Omental fat pad (tissue), 4 donors: ENCODE data around the gene TRAF3IP1. TPM values are rescaled to one million over a fixed set of nuclear protein-coding genes. Genes with fewer than 3 reads are reported as not detected.

Experiments used
- ATAC-seq: fragments of 150-250 bp; one replicate; pipeline ENCODE4 v1.9.1; 2016; ENCODE audit warnings: mild to moderate bottlenecking, moderate library complexity; ENCODE audit not compliant: low FRiP score
- DNase-seq: peaks from one replicate; pipeline ENCODE4 v3.0.0-alpha.2; 2019; ENCODE audit warnings: low spot score
- total RNA-seq, 4 donors: library from RNA; depleted of rRNA; stranded (reverse); fragments of >200 nt; gene quantifications; one replicate each; pipeline ENCODE4 v1.1.0, GENCODE V29; 2016
- TF ChIP-seq, protein P1 (sequence below), 3 donors: fragments of 450-650 bp; IDR thresholded peaks; one replicate each; pipeline ENCODE4 v1.5.1; 2016 to 2017; ENCODE audit warnings: antibody characterized with exemption in 3 of 3, mild to moderate bottlenecking in 3 of 3, moderate library complexity in 2 of 3

The TRAF3IP1 gene
- total RNA-seq, 4 donors from 2014 or later = 8.4 to 15.9 (median 12.5) TPM

DNA sequence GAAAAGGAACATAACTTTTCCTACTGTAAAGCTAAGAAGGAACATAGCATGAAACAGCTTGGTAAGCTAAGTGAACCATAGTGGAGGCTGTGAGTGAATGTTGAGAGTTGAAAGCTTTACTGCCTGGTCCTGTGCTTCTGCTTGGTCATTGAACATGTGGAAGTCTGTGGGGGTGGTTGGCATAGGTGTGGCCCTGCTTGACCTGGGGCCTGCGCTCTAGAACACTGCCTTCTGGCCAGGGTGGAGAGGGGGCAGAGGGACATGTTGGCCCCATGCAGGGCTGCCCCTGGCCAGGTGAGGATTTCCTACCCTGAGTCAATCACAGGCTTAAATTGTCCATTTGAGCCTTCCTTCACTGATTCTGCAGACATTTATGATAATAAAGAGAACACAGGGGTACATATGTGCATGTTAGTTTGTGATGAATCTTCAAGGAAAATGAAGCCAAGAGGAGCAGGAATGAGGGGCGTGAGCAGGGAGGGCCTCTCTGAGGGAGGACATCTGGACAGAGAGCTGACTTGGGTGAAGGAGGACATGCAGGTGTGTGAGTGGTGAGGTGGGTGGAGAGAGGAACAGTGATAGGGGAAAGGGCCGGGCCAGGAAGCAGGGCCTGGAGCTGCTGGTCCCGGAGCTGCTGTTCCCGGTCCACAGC is 16.6 kb downstream of the TRAF3IP1 start:
- ATAC-seq (no peak), DNase-seq (no peak)
- TF ChIP-seq, protein P1, sequence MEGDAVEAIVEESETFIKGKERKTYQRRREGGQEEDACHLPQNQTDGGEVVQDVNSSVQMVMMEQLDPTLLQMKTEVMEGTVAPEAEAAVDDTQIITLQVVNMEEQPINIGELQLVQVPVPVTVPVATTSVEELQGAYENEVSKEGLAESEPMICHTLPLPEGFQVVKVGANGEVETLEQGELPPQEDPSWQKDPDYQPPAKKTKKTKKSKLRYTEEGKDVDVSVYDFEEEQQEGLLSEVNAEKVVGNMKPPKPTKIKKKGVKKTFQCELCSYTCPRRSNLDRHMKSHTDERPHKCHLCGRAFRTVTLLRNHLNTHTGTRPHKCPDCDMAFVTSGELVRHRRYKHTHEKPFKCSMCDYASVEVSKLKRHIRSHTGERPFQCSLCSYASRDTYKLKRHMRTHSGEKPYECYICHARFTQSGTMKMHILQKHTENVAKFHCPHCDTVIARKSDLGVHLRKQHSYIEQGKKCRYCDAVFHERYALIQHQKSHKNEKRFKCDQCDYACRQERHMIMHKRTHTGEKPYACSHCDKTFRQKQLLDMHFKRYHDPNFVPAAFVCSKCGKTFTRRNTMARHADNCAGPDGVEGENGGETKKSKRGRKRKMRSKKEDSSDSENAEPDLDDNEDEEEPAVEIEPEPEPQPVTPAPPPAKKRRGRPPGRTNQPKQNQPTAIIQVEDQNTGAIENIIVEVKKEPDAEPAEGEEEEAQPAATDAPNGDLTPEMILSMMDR (IDR thresholded peaks at IDR 0.05) = no peak

DNA sequence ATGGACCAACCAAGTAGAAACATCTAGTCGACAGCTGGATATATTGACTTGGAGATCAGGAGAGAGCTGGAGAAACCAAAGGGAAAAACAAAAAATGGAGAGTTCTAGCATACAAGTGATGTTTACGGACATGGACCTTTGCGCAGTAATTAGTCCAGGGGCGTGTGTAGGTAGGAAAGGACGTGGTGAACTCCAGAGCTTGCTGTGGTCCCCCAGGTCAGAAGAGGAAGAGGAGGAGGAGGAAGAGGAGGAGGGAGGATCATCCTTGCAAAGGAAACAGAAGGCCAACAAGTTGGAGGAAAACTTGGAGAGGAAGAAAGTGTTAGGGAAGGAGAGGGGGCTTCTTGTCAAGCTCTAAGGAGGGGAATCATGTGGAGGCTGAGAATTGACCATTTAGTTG is 17.5 kb downstream of the TRAF3IP1 start:
- DNase-seq (no peak), ATAC-seq (no peak)
- TF ChIP-seq, protein P1 (IDR thresholded peaks at IDR 0.05) = no peak

DNA sequence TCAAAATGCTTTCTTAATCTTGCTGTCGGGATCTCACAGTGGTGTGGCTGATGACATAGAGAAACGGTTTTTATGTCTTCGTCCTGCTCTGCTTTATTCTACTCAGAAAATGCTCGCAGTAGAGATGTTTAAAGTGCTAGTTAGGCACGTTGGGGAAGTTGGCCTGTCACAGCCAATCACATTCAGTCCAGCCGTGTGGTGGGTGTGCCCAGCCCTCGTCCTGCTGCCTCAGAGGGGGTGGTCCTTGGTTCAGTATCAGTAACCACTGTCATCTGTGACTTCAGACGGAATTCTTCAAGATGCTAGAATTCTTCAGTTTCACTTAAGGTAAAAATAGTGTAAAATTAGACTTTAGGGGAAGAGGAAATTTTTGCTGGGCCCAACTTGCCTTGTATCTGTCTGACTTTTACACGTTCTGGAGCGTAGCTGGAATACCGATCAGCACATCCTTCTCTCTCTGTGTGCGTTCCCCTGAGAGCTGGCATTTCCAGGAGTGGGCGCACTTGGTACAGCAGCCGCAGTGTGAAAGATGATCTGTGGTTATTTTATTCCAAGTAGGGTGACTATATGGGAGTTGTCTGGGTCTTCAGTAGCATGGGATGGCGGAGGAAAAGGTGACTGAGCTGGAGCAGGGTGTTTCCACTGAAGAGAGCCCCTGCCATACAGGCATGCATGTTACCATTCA is 18.5 kb downstream of the TRAF3IP1 start:
- no peak for DNase-seq
- ATAC-seq = no peak
- TF ChIP-seq, protein P1 (IDR thresholded peaks at IDR 0.05) = no peak

DNA sequence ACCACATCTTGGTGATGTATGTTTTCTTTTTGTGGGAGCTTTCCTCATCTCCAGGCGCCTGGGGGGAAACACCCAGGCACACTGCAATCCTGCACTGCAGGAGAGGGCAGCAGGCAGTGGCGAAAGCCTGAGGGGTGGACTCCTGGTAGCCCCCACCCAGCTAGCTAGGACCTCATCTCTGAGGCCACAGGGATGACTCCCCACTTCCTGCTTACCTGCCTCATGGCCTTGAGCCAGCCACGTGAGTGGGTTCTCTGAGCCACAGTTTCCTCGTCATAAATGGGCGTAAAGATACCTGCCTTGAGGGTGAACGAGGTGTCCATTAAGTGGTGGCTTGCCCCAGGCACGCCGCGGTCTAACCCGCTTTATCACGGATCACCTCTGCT is 19.1 kb downstream of the TRAF3IP1 start:
- ATAC-seq = no peak
- no peak for DNase-seq
- TF ChIP-seq, protein P1 (IDR thresholded peaks at IDR 0.05) = no peak

DNA sequence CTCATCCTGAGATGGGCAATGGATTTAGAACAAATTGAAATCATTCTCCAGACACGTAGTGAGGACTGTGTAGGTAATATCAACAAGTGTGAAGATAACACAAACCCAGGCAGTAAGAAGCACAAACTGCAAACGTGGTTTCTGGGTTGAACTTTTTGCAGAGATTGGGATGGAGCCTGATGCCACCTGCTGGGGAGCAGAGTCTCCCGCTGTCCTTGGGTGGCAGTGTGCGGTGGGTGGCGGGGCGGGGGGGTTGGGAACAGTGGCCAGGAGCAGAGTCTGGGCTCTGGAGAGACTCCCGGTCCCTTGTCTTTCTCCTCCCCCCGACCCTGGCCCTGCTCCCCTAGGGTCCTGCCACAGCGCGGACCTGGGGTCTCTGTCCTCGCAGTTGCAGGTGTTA is 19.5 kb downstream of the TRAF3IP1 start:
- DNase-seq (no peak), ATAC-seq (no peak)
- TF ChIP-seq, protein P1 (IDR thresholded peaks at IDR 0.05) = no peak

DNA sequence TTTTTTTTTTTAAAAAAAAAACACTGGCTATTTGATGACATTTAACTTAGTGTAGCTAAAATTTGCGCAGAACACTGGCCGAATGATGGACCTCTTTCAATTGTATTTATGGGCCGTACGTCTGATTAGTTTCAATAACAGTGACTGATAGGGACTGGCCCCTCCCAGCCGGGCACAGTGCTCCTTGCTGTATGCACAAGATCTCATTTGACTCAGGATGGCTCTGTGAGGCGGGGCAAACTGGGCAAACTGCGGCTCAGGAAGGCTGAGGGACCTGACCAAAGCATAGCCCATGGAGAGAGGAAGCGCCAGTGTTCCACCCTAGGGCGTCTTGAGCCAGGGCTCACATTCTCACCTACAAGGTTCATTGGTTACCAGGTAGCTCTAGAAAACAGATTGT is 21.2 kb downstream of the TRAF3IP1 start:
- ATAC-seq (no peak), DNase-seq (no peak)
- TF ChIP-seq, protein P1 (IDR thresholded peaks at IDR 0.05) = no peak

DNA sequence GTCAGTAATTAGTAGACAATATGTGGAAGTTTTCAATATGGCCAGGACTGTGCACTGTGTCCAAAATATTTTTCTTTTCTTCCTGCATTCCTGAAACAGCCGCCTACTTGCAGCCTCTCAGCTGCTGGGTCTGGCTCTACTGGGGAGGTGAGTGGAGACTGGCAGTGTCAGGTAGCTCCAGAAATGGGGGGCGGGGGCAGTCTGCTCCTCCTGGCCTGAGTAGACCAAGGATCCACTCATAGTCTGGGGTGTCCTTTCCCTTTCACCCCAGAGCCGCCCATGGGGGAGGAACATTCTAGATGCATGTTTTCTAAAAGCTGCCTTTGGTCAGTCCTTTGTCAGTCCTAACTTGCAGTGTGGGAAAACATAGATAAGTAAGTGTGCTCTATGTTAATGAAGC is 23.7 kb downstream of the TRAF3IP1 start:
- ATAC-seq (no peak), DNase-seq (no peak)
- TF ChIP-seq, protein P1 (IDR thresholded peaks at IDR 0.05) = no peak
